ENCODE data around the gene TNIP1. TPM values are rescaled to one million over a fixed set of nuclear protein-coding genes. Genes with fewer than 3 reads are reported as not detected.

Gene TNIP1
- total RNA-seq, 1 donor from 2014 or later, result 58.7 TPM

GRCh38 chr5:151083081-151083676 lies 2.3 kb upstream of the TNIP1 start:
- DNase-seq (ENCODE audit: low spot score), result no peak

GRCh38 chr5:151082282-151082902 lies 1.6 kb upstream of the TNIP1 start:
- no peak for DNase-seq (ENCODE audit: low spot score)

GRCh38 chr5:151081431-151082281 lies 822 bp upstream of the TNIP1 start:
- DNase-seq (ENCODE audit: low spot score), result peak; percentile 92

- DNase-seq (ENCODE audit: low spot score), result no peak
Measured at GRCh38 chr5:151079838-151080612, 809 bp downstream of the TNIP1 start.

GRCh38 chr5:151078490-151079262 lies 2.2 kb downstream of the TNIP1 start:
- DNase-seq (ENCODE audit: low spot score), result no peak

- no peak for DNase-seq (ENCODE audit: low spot score)
Measured at GRCh38 chr5:151077967-151078366, 2.9 kb downstream of the TNIP1 start.

GRCh38 chr5:151077419-151077818 lies 3.4 kb downstream of the TNIP1 start:
- no peak for DNase-seq (ENCODE audit: low spot score)

- no peak for DNase-seq (ENCODE audit: low spot score)
Measured at GRCh38 chr5:151076616-151077015, 4.2 kb downstream of the TNIP1 start.

GRCh38 chr5:151075698-151076331 lies 5.0 kb downstream of the TNIP1 start:
- no peak for DNase-seq (ENCODE audit: low spot score)

GRCh38 chr5:151074557-151074956 lies 6.3 kb downstream of the TNIP1 start:
- DNase-seq (ENCODE audit: low spot score), result no peak

GRCh38 chr5:151073280-151073679 lies 7.6 kb downstream of the TNIP1 start:
- no peak for DNase-seq (ENCODE audit: low spot score)

GRCh38 chr5:151072630-151073025 lies 8.2 kb downstream of the TNIP1 start:
- no peak for DNase-seq (ENCODE audit: low spot score)

- no peak for DNase-seq (ENCODE audit: low spot score)
Measured at GRCh38 chr5:151071848-151072629, 8.8 kb downstream of the TNIP1 start.

- no peak for DNase-seq (ENCODE audit: low spot score)
Measured at GRCh38 chr5:151071021-151071420, 9.8 kb downstream of the TNIP1 start.

GRCh38 chr5:151070449-151070848 lies 10.4 kb downstream of the TNIP1 start:
- DNase-seq (ENCODE audit: low spot score), result no peak

- no peak for DNase-seq (ENCODE audit: low spot score)
Measured at GRCh38 chr5:151068433-151069197, 12.2 kb downstream of the TNIP1 start.

- DNase-seq (ENCODE audit: low spot score), result no peak
Measured at GRCh38 chr5:151067632-151068432, 13.0 kb downstream of the TNIP1 start.

- DNase-seq (ENCODE audit: low spot score), result no peak
Measured at GRCh38 chr5:151066920-151067319, 13.9 kb downstream of the TNIP1 start.
